HL-60 (cell line): ENCODE measurements around the gene ALG12.

Experiments
- DNase-seq, 2 experiments: peaks; one replicate each; pipeline ENCODE4 v3.0.0-alpha.2; 2010 to 2020; ENCODE audit warnings: low read depth in 1 of 2, low spot score in 1 of 2
- H3K27ac ChIP-seq: fragments of 250-450 bp; sonication (Bioruptor Pico); replicated peaks from 2 replicates; pipeline ENCODE4 v1.5.1; 2020; ENCODE audit warnings: mild to moderate bottlenecking, moderate library complexity
- H3K27me3 ChIP-seq: fragments of 250-450 bp; sonication (Bioruptor Pico); 2 replicates; pipeline ENCODE4 v1.5.1; 2021; ENCODE audit warnings: mild to moderate bottlenecking, moderate library complexity; ENCODE audit not compliant: insufficient read depth, poor library complexity, severe bottlenecking
- H3K4me3 ChIP-seq: replicated peaks from 2 replicates; pipeline ENCODE4 v1.5.1; 2011; ENCODE audit warnings: mild to moderate bottlenecking, control low read depth, low read length; ENCODE audit not compliant: insufficient read depth
- GABPA ChIP-seq: IDR thresholded peaks from 2 replicates; pipeline ENCODE4 v1.6.1; 2012; ENCODE audit warnings: low read depth
- POLR2AphosphoS5 ChIP-seq: IDR thresholded peaks from 2 replicates; pipeline ENCODE4 v1.6.1; 2012; ENCODE audit warnings: low read depth
- REST ChIP-seq: IDR thresholded peaks from 2 replicates; pipeline ENCODE4 v1.6.1; 2012; ENCODE audit warnings: low read depth; ENCODE audit not compliant: insufficient replicate concordance
- SPI1 ChIP-seq: IDR thresholded peaks from 2 replicates; pipeline ENCODE4 v1.6.1; 2012; ENCODE audit warnings: low read depth, mild to moderate bottlenecking, borderline replicate concordance
- TF ChIP-seq, protein P1 (sequence below): IDR thresholded peaks from one replicate; pipeline ENCODE4 v1.5.1; 2011; ENCODE audit warnings: low read length, control low read depth, inconsistent platforms; ENCODE audit not compliant: insufficient read depth

The ALG12 gene

DNA sequence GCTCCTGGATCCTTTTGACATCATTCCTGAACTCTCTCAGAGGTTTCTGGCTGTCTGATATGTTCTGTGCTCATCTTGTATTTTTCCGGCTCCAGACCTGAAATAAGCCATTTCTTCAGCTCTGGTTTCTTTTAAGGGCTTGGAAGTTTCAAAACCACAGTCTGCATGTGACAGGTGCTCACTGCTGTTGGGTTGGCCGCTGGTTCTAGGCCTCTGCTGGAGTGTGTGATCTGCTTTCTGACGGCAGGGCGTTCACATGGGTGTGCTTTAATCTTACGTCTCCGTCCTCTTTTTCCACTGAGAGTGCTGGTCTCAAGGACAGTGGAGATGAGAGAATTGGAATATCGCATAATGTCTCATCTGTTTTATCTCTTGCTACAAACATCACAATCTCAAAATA lies 54.3 kb downstream of the ALG12 start:
- TF ChIP-seq GABPA (no peak), REST (no peak), SPI1 (no peak), POLR2AphosphoS5 (no peak)
- TF ChIP-seq, protein P1, sequence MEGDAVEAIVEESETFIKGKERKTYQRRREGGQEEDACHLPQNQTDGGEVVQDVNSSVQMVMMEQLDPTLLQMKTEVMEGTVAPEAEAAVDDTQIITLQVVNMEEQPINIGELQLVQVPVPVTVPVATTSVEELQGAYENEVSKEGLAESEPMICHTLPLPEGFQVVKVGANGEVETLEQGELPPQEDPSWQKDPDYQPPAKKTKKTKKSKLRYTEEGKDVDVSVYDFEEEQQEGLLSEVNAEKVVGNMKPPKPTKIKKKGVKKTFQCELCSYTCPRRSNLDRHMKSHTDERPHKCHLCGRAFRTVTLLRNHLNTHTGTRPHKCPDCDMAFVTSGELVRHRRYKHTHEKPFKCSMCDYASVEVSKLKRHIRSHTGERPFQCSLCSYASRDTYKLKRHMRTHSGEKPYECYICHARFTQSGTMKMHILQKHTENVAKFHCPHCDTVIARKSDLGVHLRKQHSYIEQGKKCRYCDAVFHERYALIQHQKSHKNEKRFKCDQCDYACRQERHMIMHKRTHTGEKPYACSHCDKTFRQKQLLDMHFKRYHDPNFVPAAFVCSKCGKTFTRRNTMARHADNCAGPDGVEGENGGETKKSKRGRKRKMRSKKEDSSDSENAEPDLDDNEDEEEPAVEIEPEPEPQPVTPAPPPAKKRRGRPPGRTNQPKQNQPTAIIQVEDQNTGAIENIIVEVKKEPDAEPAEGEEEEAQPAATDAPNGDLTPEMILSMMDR: no peak
- Histone ChIP-seq H3K27ac (peak overlapping the region; percentile 29), H3K27me3 (no peaks in the 10 kb centered on the region), H3K4me3 (no peak overlapping the region)
- DNase-seq: peak in 1 of 2 experiments; percentile 61

GRCh38 chr22:49862496-49862776 lies 55.8 kb downstream of the ALG12 start:
- TF ChIP-seq REST: no peak
- TF ChIP-seq POLR2AphosphoS5: no peak
- no peak for TF ChIP-seq SPI1
- no peak for TF ChIP-seq GABPA
- TF ChIP-seq, protein P1: no peak
- Histone ChIP-seq H3K27ac (peak overlapping the region; percentile 89), H3K4me3 (peak overlapping the region; percentile 6; the same call in 1 of the 2 replicates), H3K27me3 (no peaks in the 10 kb centered on the region)
- DNase-seq: peak in 1 of 2 experiments; percentile 74

DNA sequence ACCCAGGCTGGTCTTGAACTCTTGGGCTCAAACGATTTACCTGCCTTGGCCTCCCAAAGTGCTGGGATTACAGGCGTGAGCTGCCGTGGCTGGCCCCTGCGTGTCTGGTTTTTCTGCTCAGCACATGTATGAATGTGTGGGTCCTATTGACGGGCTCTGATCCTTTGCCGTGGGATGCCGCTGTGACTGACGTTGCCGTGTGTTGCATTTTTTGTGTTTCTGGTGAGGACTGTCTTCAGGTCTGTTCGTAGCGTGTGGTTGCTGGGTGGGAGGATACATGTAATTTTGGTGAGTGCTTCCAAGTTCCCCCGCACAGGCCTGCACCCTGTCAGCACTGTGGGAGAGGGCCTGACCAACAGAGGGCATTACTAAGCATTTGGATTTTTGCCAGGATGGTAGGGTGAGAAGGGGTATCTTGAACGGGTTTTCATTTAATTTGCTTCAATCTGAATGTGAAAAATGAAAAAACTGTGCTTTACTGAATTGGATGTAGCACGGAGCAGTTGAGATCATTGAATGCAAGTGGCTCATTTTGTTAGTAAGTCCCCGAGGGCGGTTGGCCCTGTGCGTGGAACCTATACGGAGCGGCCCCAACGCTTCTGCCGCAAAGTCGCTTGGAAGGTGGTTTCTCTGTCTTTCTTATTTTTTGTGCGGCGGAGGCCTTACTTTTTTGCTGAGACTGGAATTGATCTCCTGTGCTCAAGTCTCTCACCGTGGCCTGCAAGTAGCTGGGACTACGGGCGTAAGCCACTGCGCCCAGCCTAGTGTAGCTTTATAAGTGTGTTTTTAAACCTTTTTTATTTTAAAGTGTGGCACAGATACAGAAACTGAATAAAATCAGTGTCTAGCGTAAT lies 56.4 kb downstream of the ALG12 start:
- Histone ChIP-seq H3K4me3 (peak overlapping the region; percentile 11), H3K27ac (peak overlapping the region; percentile 89), H3K27me3 (no peaks in the 10 kb centered on the region)
- peak; percentile 75 to 86 for DNase-seq
- TF ChIP-seq SPI1: no peak
- no peak for TF ChIP-seq GABPA
- no peak for TF ChIP-seq REST
- peak; percentile 76 for TF ChIP-seq POLR2AphosphoS5
